MM.1S (cell line): ENCODE data around the gene KBTBD3.

ENCODE experiments used
- DNase-seq: peaks from one replicate; pipeline ENCODE4 v3.0.0-alpha.2; 2015
- H2AFZ ChIP-seq: fragments of 300-600 bp; sonication (generic); 2 replicates; pipeline ENCODE4 v1.6.0; 2016; ENCODE audit warnings: antibody characterized with exemption, low read length
- H3F3A ChIP-seq: fragments of 300-600 bp; sonication (generic); 2 replicates; pipeline ENCODE4 v1.6.1; 2016; ENCODE audit warnings: mild to moderate bottlenecking, antibody characterized with exemption, low read length, moderate library complexity, mixed read lengths; ENCODE audit not compliant: insufficient read depth
- H3K27ac ChIP-seq: fragments of 300-600 bp; sonication (generic); 2 replicates; pipeline ENCODE4 v1.5.1; 2016; ENCODE audit warnings: mild to moderate bottlenecking, low read length
- H3K27me3 ChIP-seq: fragments of 300-600 bp; sonication (generic); replicated peaks from 2 replicates; pipeline ENCODE4 v1.6.0; 2016; ENCODE audit warnings: low read length; ENCODE audit not compliant: insufficient read depth
- H3K36me3 ChIP-seq: fragments of 300-600 bp; sonication (generic); replicated peaks from 2 replicates; pipeline ENCODE4 v1.6.1; 2016; ENCODE audit warnings: mild to moderate bottlenecking, low read length, mixed read lengths; ENCODE audit not compliant: insufficient read depth
- H3K4me1 ChIP-seq: fragments of 300-600 bp; sonication (generic); 2 replicates; pipeline ENCODE4 v1.6.1; 2016; ENCODE audit warnings: low read length, mixed read lengths
- H3K4me2 ChIP-seq: fragments of 300-600 bp; sonication (generic); 2 replicates; pipeline ENCODE4 v1.6.0; 2016; ENCODE audit warnings: low read depth, low read length
- H3K4me3 ChIP-seq: fragments of 300-600 bp; sonication (generic); 2 replicates; pipeline ENCODE4 v1.5.1; 2016; ENCODE audit warnings: low read length, mixed read lengths
- H3K79me2 ChIP-seq: fragments of 300-600 bp; sonication (generic); 2 replicates; pipeline ENCODE4 v1.6.1; 2016; ENCODE audit warnings: mixed run types, low read length, mixed read lengths
- H3K9ac ChIP-seq: fragments of 300-600 bp; sonication (generic); 2 replicates; pipeline ENCODE4 v1.6.1; 2016; ENCODE audit warnings: low read length, mixed read lengths
- H3K9me2 ChIP-seq: fragments of 300-600 bp; sonication (generic); replicated peaks from 2 replicates; pipeline ENCODE4 v1.6.1; 2016; ENCODE audit warnings: mild to moderate bottlenecking, low read length, mixed read lengths; ENCODE audit not compliant: insufficient read depth
- H3K9me3 ChIP-seq: fragments of 300-600 bp; sonication (generic); replicated peaks from 2 replicates; pipeline ENCODE4 v1.6.1; 2016; ENCODE audit warnings: mild to moderate bottlenecking, low read length, mixed read lengths; ENCODE audit not compliant: insufficient read depth
- H4K20me1 ChIP-seq: fragments of 300-600 bp; sonication (generic); 2 replicates; pipeline ENCODE4 v1.6.1; 2016; ENCODE audit warnings: mild to moderate bottlenecking, low read length, moderate library complexity, mixed read lengths; ENCODE audit not compliant: insufficient read depth
- EZH2 ChIP-seq: fragments of 300-600 bp; sonication (generic); optimal IDR thresholded peaks from 2 replicates; pipeline ENCODE3; 2017; ENCODE audit warnings: low read depth, mild to moderate bottlenecking, antibody characterized with exemption, low read length, mixed read lengths
- EZH2phosphoT487 ChIP-seq: fragments of 300-600 bp; sonication (generic); IDR thresholded peaks from 2 replicates; pipeline ENCODE4 v1.6.1; 2018; ENCODE audit warnings: antibody characterized with exemption, low read length
- TF ChIP-seq, protein P1 (sequence below): fragments of 300-600 bp; sonication (generic); IDR thresholded peaks from 2 replicates; pipeline ENCODE4 v1.5.1; 2016; ENCODE audit warnings: antibody characterized with exemption, low read length, mixed read lengths

KBTBD3 gene

DNA sequence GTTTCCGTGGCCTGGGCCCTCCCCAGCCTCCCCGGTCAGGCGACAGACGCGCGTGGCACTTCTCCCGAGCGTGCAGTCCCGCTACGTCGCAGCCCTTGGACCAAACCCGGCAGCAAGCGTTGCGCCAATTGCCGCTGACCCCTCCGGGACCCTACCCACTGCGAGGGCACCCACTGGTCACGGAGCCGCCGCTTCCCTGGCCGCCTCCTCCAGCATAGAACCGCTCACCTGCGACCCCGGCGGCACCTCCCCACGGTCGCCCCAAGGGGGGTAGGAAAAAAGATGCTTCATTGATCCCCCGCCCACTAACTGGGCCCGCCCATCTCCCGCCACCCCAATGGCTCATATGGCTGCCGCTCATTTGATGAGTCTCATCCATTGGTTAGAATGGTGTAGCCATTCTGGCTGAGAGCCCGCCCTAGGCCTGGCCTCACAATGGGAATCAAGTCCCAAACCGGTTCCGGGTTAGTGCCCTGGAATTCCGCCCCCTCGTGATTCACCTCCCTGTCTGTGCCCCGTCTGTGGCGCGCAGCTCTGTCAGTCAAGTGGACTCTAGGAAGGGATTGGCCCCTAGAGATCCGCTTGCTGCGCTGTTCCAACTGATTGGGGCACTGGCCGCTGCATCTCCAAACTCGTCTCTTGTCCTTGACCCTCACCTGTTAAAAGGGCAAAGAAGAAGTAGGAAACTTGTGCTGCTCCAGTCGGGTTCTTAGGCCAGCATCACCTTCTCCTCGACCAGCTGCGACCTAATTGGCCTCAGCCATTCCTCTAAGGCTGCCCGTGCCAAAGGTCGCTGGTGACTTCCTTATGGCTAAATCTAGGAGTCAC, 55.0 kb downstream of the KBTBD3 start, which contains the start of gene MSANTD4:
Gene MSANTD4 (minus strand): TSS at position 274 of the 828 bp plus-strand sequence. CDS start 11,323 bp downstream, outside the sequence.
- H3K4me2 ChIP-seq: peak within 1 kb of the TSS; percentile 82
- H3K4me1 ChIP-seq: peaks cover 12% of the 10 kb centered on the region
- H3K9ac ChIP-seq: peak within 1 kb of the TSS; percentile 73
- H4K20me1 ChIP-seq: no peaks in the 10 kb centered on the region
- no peaks in the 10 kb centered on the region for H3K9me3 ChIP-seq
- peak within 1 kb of the TSS; percentile 90 for H3K4me3 ChIP-seq
- TF ChIP-seq, protein P1, sequence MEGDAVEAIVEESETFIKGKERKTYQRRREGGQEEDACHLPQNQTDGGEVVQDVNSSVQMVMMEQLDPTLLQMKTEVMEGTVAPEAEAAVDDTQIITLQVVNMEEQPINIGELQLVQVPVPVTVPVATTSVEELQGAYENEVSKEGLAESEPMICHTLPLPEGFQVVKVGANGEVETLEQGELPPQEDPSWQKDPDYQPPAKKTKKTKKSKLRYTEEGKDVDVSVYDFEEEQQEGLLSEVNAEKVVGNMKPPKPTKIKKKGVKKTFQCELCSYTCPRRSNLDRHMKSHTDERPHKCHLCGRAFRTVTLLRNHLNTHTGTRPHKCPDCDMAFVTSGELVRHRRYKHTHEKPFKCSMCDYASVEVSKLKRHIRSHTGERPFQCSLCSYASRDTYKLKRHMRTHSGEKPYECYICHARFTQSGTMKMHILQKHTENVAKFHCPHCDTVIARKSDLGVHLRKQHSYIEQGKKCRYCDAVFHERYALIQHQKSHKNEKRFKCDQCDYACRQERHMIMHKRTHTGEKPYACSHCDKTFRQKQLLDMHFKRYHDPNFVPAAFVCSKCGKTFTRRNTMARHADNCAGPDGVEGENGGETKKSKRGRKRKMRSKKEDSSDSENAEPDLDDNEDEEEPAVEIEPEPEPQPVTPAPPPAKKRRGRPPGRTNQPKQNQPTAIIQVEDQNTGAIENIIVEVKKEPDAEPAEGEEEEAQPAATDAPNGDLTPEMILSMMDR: peak; percentile 7; the same call in 1 of the 2 replicates
- no peak for TF ChIP-seq EZH2phosphoT487
- peaks cover 32% of the 10 kb centered on the region for H3K79me2 ChIP-seq
- peak; percentile 99 for DNase-seq
- H3K36me3 ChIP-seq: no peaks in the 10 kb centered on the region; the same call in 1 of the 2 replicates
- H3K9me2 ChIP-seq: no peaks in the 10 kb centered on the region
- H2AFZ ChIP-seq: peak within 1 kb of the TSS; percentile 100
- peak within 1 kb of the TSS; percentile 60; the same call in 1 of the 2 replicates for H3K27ac ChIP-seq
- H3K27me3 ChIP-seq: no peaks in the 10 kb centered on the region
- peaks cover 6% of the 10 kb centered on the region; the same call in 1 of the 2 replicates for H3F3A ChIP-seq

DNA sequence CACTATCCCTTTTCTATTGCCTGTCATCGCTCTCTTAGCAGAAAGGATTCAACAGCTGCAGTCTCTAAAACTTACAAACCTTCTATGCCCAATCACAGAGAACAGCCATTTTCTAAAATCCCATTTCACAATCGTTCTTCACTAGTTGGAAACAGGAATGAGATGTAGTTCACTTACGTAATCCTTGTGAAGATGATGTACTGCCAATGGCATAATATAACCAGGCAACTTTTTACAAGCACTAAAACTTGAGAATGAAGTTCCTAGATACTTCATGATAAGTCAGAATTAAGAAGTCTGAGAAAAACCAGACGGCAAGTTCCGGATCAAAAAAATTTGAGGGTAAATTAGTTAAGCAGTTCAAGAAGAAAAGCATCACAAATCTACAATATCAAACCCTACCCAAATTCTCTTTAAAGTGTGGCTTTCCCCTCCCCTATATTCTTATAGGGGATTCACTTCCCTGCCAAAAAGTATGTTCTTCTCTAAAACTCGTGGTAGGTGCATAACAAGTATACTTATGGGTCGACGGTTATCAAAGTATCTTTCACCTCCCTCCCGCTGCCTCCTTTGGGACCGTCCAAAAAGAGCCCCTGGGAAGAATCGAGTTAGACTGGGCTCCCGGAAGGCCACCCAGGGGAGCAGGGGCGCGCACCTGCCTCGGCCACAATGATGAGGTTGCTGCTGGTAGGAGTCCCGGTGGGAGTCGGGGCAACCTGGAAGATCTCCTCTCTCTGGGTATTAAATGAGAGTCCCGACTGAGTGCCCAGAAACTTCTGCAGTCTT, 55.8 kb downstream of the KBTBD3 start:
- no peaks in the 10 kb centered on the region; the same call in 1 of the 2 replicates for H3K36me3 ChIP-seq
- peak overlapping the region; percentile 73 for H3K9ac ChIP-seq
- H3K4me1 ChIP-seq: peaks cover 12% of the 10 kb centered on the region
- H2AFZ ChIP-seq: peak overlapping the region; percentile 98
- peak overlapping the region; percentile 82 for H3K4me2 ChIP-seq
- no peaks in the 10 kb centered on the region for H3K9me3 ChIP-seq
- no peaks in the 10 kb centered on the region for H3K9me2 ChIP-seq
- peak overlapping the region; percentile 90 for H3K4me3 ChIP-seq
- H3K27me3 ChIP-seq: no peaks in the 10 kb centered on the region
- H3K27ac ChIP-seq: peak overlapping the region; percentile 33; the same call in 1 of the 2 replicates
- no peak for DNase-seq
- peaks cover 6% of the 10 kb centered on the region; the same call in 1 of the 2 replicates for H3F3A ChIP-seq
- H3K79me2 ChIP-seq: peaks cover 33% of the 10 kb centered on the region
- TF ChIP-seq EZH2phosphoT487 (no peak), EZH2 (no peak)
- TF ChIP-seq, protein P1: no peak
- H4K20me1 ChIP-seq: no peaks in the 10 kb centered on the region

DNA sequence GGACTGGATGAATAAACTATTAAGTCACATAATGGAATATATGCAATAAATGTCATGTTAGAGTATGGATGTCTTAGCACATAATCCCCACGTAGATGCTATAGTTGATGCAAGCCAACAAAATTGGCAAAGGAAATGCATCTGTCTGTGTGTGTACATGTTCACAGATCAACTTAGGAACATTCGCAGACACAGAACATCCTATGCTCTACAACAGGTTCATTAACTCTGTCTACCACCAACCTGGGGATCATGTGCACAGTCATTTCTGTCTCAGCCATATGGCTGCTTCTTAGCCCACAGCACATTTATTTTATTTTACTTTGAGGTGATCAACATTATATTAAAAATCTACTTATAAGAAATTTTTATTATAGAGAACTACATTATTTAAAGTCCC, 60.1 kb downstream of the KBTBD3 start:
- H3K27ac ChIP-seq: no peak overlapping the region
- no peaks in the 10 kb centered on the region for H3K27me3 ChIP-seq
- peaks cover 10% of the 10 kb centered on the region for H3K4me1 ChIP-seq
- TF ChIP-seq EZH2phosphoT487 (no peak), EZH2 (no peak)
- TF ChIP-seq, protein P1: no peak
- H3K9ac ChIP-seq: no peak overlapping the region
- no peak overlapping the region for H3K4me3 ChIP-seq
- H3K36me3 ChIP-seq: no peaks in the 10 kb centered on the region; the same call in 1 of the 2 replicates
- H3K4me2 ChIP-seq: no peak overlapping the region
- H2AFZ ChIP-seq: no peak overlapping the region
- peaks cover 44% of the 10 kb centered on the region for H3K79me2 ChIP-seq
- H3K9me2 ChIP-seq: no peaks in the 10 kb centered on the region
- H3F3A ChIP-seq: no peaks in the 10 kb centered on the region
- H3K9me3 ChIP-seq: no peaks in the 10 kb centered on the region
- DNase-seq: no peak
- no peaks in the 10 kb centered on the region for H4K20me1 ChIP-seq
